Inferior parietal cortex (tissue), 1 donor: ENCODE results near the gene H2AZ2.
A peak's percentile ranks its signal among the peaks of the same experiment; 100 is the strongest.
"Not testable (repeated sequence)": the region's sequence is repeated elsewhere in the genome, so short reads cannot be mapped to it uniquely, and the experiment has no call there.

Experiments used
- DNase-seq: peaks from one replicate; pipeline ENCODE4 v3.0.0-alpha.2; 2016; ENCODE audit errors: extremely low spot score

Gene H2AZ2

GRCh38 chr7:44847920-44848634, at the start of gene H2AZ2:
Gene H2AZ2, minus strand, starts transcription at chr7:44848087. Its CDS starts 116 bp downstream, at chr7:44847971.
- DNase-seq: peak; percentile 99

DNA sequence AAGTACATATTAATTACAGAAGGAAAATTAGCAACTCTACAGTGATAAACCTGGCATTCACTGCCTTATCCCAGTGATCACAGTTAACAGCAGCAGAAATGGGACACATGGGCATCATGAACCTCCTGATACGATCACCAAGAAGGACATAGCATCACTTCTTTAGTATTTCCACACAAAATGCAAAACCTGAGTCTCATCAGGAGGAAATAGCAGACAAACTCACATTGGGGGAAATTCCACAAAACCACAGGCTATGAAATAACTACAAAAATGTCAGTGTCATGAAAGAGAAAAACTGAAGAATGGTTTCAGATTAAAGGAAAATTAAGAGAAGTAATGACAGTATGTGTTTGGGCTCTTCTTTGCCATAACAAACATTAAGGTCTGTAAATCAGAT, 49.4 kb upstream of the H2AZ2 start:
- DNase-seq: no peak

DNA sequence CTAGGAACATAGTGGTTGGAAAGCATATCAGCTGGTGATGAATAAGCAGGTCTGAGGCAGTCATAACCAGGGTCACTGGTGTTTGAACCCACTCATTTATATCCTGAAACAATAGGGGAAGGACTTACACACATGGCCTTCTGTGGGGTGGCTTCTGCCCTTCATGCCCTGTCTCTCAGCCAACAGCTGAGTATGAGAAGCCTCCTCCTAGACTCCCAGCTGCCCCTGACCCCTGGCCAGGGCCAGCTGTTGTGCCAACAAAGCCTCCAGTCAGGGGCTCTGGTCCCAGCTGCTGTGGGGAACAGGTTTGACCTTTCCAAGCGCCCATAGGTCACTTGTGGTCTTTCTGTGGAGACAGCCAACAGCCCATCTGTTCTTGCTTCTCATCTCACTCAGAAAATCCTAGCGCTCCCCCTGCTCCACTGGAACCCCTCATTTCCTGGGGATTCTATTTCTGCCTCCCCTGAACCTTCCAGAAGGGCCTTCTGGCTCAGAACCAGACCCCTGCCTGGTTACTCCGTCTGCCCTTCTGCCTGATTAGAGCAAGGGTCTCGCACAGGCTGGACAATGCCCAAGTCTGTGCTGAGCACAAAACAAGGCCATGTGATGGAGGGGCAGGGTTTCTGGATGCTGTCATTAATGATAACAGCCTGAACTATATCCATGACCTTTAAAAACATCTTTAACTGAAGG, 47.1 kb upstream of the H2AZ2 start:
- DNase-seq: no peak

DNA sequence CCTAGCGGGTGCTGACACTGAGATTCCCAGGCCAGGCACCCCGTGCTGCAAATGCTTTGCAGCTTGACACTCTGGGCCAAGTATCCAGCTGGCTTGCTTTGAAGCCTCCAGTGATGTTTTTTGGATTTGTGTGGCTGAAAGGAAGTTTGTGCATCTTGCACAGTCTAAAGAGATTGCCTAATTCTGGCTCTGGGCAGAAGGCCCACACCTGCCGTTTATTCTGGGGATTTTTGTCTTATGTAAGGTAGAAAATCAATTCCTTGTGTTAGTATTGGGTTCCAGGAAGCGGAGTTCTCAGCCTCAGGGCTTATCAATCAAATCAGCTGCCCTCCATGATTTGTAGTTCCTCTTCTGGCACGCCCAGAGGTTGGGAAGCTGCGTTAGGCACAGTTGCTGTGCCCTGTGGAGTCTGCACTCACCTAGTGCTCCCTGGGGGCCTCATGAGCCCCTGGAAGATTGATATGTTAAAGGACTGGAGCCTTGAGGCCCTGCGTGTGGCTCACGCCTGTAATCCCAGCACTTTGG, 45.9 kb upstream of the H2AZ2 start:
- DNase-seq: no peak

DNA sequence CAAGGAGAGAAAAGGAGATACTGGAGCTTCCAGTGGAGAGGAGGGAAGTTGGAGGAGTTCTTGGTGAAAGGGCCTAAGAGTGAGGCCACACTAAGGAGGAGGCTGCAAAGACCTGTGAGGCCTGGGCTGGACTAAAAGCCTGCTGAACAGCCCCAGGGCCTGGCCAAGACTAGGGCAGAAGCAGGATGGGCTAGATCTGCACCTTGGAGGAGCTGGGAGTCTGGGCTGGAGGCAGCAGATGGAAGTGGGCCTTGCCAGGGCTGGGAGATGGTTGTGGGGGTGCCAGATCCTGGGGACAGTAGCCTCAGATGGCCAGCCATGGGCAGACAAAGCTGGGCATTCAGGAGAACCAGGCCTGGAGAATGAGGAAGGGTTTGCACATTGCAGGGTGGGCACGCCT, 43.9 kb upstream of the H2AZ2 start:
- DNase-seq: no peak

DNA sequence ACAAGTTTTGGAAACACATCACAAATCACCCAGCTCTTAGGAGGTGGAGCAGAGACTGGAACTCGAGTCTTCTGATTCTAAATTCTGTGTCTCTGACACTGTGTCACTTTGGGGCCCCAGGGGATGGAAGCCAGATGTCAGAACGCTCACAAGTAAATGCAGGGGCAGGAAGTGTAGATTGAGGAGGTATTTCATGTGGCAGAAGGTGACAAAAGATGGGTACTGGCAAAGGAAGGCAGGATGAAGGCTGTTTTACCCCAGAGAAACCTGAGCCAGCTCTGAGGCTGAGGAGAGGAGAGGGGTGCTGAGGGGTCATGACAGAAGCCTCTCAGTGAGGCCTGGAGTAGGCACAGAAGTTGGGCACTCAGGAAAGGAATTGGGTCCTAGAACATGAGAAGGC, 43.5 kb upstream of the H2AZ2 start:
- DNase-seq: no peak

DNA sequence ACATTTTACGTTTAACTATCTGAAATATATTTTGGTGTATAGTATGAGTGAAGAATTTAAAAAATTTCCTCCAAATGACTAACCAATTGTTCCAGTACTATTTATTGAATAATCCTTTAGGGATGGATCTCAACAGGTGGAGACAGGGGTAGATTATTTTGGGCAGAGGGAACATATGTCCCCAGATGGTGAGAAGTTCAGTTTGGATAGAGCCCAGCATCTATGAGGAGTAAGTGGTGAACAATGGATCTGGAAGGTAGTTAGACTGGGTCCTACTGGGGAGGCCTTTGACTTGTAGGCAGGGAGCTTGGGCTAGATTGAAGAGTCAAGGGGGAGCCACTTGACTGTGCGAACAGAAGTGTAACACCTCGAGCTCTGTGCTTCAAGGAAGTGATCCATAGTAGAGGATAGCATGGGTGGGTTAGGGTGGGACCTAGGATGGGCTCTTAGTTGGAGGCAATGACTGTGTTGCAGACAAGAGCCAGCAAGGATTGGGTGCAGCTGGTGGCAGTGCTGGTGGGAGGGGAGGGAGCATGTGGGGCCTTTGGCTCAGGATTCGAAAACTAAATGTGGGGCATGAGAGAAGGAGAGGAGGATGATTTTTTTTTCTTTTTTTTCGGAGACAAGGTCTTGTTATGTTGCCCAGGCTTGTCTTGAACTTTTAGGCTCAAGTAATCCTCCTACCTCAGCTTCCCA, 41.3 kb upstream of the H2AZ2 start:
- DNase-seq: no peak

GRCh38 chr7:44887293-44887692, 39.4 kb upstream of the H2AZ2 start:
- DNase-seq: no peak

GRCh38 chr7:44885394-44886317, 37.8 kb upstream of the H2AZ2 start, which contains the start of gene PURB:
Gene PURB, minus strand, starts transcription at chr7:44885530. Its CDS starts 182 bp downstream, at chr7:44885348.
- peak; percentile 92 for DNase-seq

DNA sequence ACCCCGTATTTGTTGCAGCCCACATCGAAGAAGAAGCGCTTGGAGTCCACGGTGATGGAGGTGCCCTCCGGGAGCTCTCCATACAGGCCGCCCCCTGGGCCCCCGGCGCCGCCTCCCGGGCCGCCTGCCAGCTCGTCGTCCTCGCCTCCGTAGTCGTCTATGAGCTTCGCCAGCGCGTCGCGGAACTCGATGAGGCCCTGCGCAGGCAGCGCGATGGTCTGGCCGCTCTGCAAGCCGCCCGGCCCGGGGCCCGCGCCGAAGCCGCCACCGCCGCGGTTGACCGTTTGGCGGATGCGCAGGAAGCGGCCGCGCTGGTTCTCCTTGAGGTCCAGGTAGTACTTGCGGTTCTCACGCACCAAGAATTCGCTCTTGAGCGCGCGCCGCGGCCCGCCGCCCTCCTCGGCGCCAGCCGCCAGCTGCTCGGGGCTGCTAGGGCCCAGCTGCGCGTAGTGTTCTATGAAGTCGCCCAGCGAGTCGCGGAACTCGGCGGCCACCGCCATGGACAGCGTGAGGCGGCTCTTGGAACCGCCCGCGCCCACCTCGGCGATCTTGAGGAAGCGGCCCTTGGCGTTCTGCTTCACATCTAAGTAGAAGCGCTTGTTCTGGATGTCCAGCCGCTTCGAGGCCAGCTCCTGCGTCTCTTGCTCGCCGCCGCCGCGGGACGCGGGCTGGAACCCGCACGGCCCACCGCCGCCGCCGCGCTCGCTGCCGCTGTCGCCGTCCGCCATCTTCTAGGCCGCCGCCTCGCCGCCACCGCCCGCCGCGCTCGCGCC, 36.9 kb upstream of the H2AZ2 start:
- DNase-seq: no peak

- DNase-seq: no peak
These were observed 36.2 kb upstream of the H2AZ2 start for GRCh38 chr7:44883961-44884620.

GRCh38 chr7:44882899-44883298, 35.0 kb upstream of the H2AZ2 start:
- no peak for DNase-seq

DNA sequence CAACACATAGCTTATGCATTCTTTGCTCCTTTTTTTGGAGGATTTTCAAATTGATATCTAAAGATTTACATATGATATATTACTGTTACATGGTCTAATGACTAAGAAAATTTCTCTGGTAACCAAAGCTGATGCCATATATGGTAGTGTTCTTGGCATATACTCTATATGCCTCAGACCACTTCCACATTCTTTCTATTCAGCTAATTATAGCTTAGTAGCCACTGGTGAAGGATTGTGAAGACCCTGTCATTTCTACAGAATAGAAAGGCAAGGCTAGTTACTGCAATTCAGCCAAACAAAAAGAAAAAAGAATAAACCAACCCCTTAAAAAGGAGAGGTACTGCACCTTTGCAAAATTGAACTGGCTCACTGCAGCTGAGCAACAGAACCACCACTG, 33.7 kb upstream of the H2AZ2 start:
- DNase-seq: no peak

DNA sequence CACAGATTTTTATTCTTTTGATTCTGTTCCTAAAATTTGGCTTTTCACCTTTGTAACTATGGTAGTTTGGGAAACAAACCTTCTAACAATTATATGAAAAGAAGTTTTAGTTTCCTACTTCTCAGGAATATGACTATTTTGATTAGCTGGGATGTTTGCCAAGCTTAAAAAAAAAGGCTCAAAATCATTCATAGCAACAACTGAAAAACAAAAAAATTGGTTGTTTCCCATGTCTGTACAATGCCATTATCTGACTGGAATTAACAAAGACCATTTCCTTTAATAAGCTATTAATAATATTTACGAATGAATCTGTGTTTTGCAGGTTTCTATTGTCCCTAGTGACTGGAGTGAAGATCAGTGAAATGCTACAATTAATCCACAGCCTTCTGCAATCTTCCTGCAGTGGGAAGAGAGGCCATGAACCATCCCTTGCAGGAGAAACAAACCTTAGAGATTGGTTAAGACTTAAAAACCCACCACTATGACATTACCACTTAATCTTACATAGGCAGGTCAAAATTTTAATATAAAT, 33.2 kb upstream of the H2AZ2 start:
- no peak for DNase-seq

GRCh38 chr7:44880317-44881018, 32.6 kb upstream of the H2AZ2 start:
- DNase-seq: no peak

GRCh38 chr7:44876393-44876792, 28.5 kb upstream of the H2AZ2 start:
- DNase-seq: no peak

- no peak for DNase-seq
These were observed 27.4 kb upstream of the H2AZ2 start for GRCh38 chr7:44875241-44875640.

DNA sequence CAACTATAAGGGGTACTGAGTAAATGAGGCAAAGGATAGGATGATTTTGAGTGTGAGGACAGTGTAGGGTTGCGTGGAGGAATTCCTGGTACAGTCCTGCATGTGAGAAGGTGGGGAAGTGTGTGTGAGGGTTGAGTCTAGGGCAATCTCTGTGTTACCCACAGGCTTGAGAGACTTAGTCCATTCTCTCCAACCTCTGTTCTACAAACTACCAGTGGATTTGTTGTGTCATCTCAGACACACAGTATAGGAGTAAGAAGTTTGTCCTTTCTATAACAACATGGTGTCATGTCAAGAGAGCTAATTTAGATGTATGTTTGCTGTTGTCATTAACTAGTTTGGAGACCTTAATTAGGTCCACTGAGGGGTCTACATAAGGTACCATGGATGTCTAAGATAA, 24.9 kb upstream of the H2AZ2 start:
- no peak for DNase-seq

- not testable (repeated sequence) for DNase-seq
These were observed 24.0 kb upstream of the H2AZ2 start for GRCh38 chr7:44871918-44872317.
